SK-N-MC (cell line): ENCODE data around the gene EXOC3L1.

Experiments used
- DNase-seq: peaks from one replicate; pipeline ENCODE4 v3.0.0-alpha.2; 2011; ENCODE audit warnings: low read depth, low spot score
- H3K27ac ChIP-seq: fragments of 200-600 bp; sonication (generic); 2 replicates; pipeline ENCODE4 v1.5.1; 2016; ENCODE audit warnings: mixed run types
- H3K36me3 ChIP-seq: fragments of 200-600 bp; sonication (generic); 2 replicates; pipeline ENCODE4 v1.6.1; 2017; ENCODE audit warnings: antibody characterized with exemption, low read length, mixed read lengths; ENCODE audit not compliant: insufficient read depth
- H3K4me3 ChIP-seq: fragments of 200-600 bp; sonication (generic); 2 replicates; pipeline ENCODE4 v1.5.1; 2016
- H3K9ac ChIP-seq: fragments of 200-600 bp; sonication (generic); 2 replicates; pipeline ENCODE4 v1.8.0; 2017; ENCODE audit warnings: mixed run types, mixed read lengths; ENCODE audit not compliant: insufficient read length
- H3K9me3 ChIP-seq: fragments of 200-600 bp; sonication (generic); 2 replicates; pipeline ENCODE4 v1.6.1; 2017; ENCODE audit warnings: low read depth, mild to moderate bottlenecking, antibody characterized with exemption, low read length, moderate library complexity, mixed read lengths
- EZH2 ChIP-seq: fragments of 200-600 bp; sonication (generic); IDR thresholded peaks from one replicate; pipeline ENCODE4 v1.6.1; 2017; ENCODE audit warnings: antibody characterized with exemption
- FOXP2 ChIP-seq: optimal IDR thresholded peaks from 2 replicates; pipeline ENCODE3; 2011; ENCODE audit warnings: mild to moderate bottlenecking, moderate library complexity; ENCODE audit not compliant: insufficient read depth; ENCODE audit errors: extremely low read length, control extremely low read depth
- POLR2AphosphoS5 ChIP-seq: IDR thresholded peaks from 2 replicates; pipeline ENCODE4 v1.6.1; 2012; ENCODE audit warnings: mild to moderate bottlenecking, low read depth, low read length, borderline replicate concordance

The EXOC3L1 gene

GRCh38 chr16:67165121-67166078 lies 24.5 kb downstream of the EXOC3L1 start:
- H3K27ac ChIP-seq = no peak overlapping the region
- H3K9ac ChIP-seq = no peak overlapping the region
- no peak for TF ChIP-seq FOXP2
- TF ChIP-seq EZH2 = no peak
- TF ChIP-seq POLR2AphosphoS5 = no peak
- no peaks in the 10 kb centered on the region for H3K9me3 ChIP-seq
- DNase-seq = no peak
- H3K36me3 ChIP-seq = no peaks in the 10 kb centered on the region
- no peak overlapping the region for H3K4me3 ChIP-seq

GRCh38 chr16:67164599-67165061 lies 25.3 kb downstream of the EXOC3L1 start, which contains the start of gene HSF4:
HSF4 (plus strand) TSS chr16:67164745; CDS start chr16:67164812, 67 bp downstream.
- TF ChIP-seq POLR2AphosphoS5 (no peak), FOXP2 (no peak), EZH2 (no peak)
- H3K4me3 ChIP-seq = no peak within 1 kb of the TSS
- H3K36me3 ChIP-seq = no peaks in the 10 kb centered on the region
- DNase-seq = no peak
- H3K9me3 ChIP-seq = no peaks in the 10 kb centered on the region
- H3K9ac ChIP-seq = no peak within 1 kb of the TSS
- H3K27ac ChIP-seq = no peak within 1 kb of the TSS

GRCh38 chr16:67163999-67164558 lies 25.9 kb downstream of the EXOC3L1 start:
- TF ChIP-seq POLR2AphosphoS5 (no peak), EZH2 (no peak), FOXP2 (no peak)
- Histone ChIP-seq H3K4me3 (no peak overlapping the region), H3K9me3 (no peaks in the 10 kb centered on the region), H3K27ac (no peak overlapping the region), H3K36me3 (no peaks in the 10 kb centered on the region), H3K9ac (no peak overlapping the region)
- DNase-seq = no peak

GRCh38 chr16:67163164-67163998 lies 26.6 kb downstream of the EXOC3L1 start:
- Histone ChIP-seq H3K9me3 (no peaks in the 10 kb centered on the region), H3K36me3 (no peaks in the 10 kb centered on the region), H3K27ac (no peak overlapping the region), H3K4me3 (no peak overlapping the region), H3K9ac (no peak overlapping the region)
- TF ChIP-seq FOXP2 (no peak), POLR2AphosphoS5 (no peak), EZH2 (no peak)
- no peak for DNase-seq

- Histone ChIP-seq H3K36me3 (no peaks in the 10 kb centered on the region), H3K4me3 (no peak overlapping the region), H3K9me3 (no peaks in the 10 kb centered on the region), H3K9ac (no peak overlapping the region), H3K27ac (no peak overlapping the region)
- DNase-seq = no peak
- TF ChIP-seq EZH2 (no peak), FOXP2 (no peak), POLR2AphosphoS5 (no peak)
Observed at GRCh38 chr16:67162506-67163163, 27.3 kb downstream of the EXOC3L1 start.

- TF ChIP-seq EZH2 (no peak), POLR2AphosphoS5 (no peak), FOXP2 (no peak)
Observed at GRCh38 chr16:67161595-67162058, 28.3 kb downstream of the EXOC3L1 start.

GRCh38 chr16:67158637-67159600 lies 31.0 kb downstream of the EXOC3L1 start:
- DNase-seq = no peak
- H3K9ac ChIP-seq = peak overlapping the region; percentile 53

More at GRCh38 chr16:67161595-67162058, 28.3 kb downstream of the EXOC3L1 start:
- Histone ChIP-seq H3K4me3 (no peak overlapping the region), H3K36me3 (no peaks in the 10 kb centered on the region), H3K9ac (no peak overlapping the region), H3K9me3 (no peaks in the 10 kb centered on the region), H3K27ac (no peak overlapping the region)
- DNase-seq = no peak

More at GRCh38 chr16:67158637-67159600, 31.0 kb downstream of the EXOC3L1 start:
- H3K27ac ChIP-seq = no peak overlapping the region
- TF ChIP-seq EZH2 (no peak), FOXP2 (no peak), POLR2AphosphoS5 (no peak)
- no peaks in the 10 kb centered on the region for H3K36me3 ChIP-seq
- peak overlapping the region; percentile 84 for H3K4me3 ChIP-seq
- H3K9me3 ChIP-seq = no peaks in the 10 kb centered on the region
